SK-N-SH (cell line): Measurements from ENCODE around the gene PRKD2. TPM values are rescaled to one million over a fixed set of nuclear protein-coding genes. Genes with fewer than 3 reads are reported as not detected.

Experiments
- CTCF ChIA-PET: fragments of 300-600, 350-600 bp; formaldehyde crosslinking; extraction: SDS; loops from one replicate; lab custom pipeline; 2021; lab: Yijun Ruan, JAX
- POLR2A ChIA-PET: fragments of 350-600 bp; sonication (Branson Sonifier 250); formaldehyde crosslinking; extraction: SDS; loops from one replicate; lab custom pipeline; 2020; ENCODE audit warnings: antibody characterized with exemption, inconsistent platforms; lab: Yijun Ruan, JAX
- DNase-seq: peaks from one replicate; pipeline ENCODE4 v3.0.0; 2012
- H2AFZ ChIP-seq: fragments of 200-600 bp; sonication (generic); 2 replicates; pipeline ENCODE4 v1.8.1; 2016; ENCODE audit warnings: antibody characterized with exemption, mild to moderate bottlenecking, low read depth
- H3F3A ChIP-seq: fragments of 200-600 bp; sonication (generic); replicated peaks from 2 replicates; pipeline ENCODE3; 2016; ENCODE audit warnings: antibody characterized with exemption, mild to moderate bottlenecking; ENCODE audit not compliant: insufficient read depth
- H3K27ac ChIP-seq, 2 experiments: fragments of 200-500 bp in 1 of 2; fragments of 200-600 bp in 1 of 2; sonication (Bioruptor generic) in 1 of 2; sonication (generic), shearing (Covaris generic) in 1 of 2; 2 replicates each; pipeline versions ENCODE4 v1.5.1 to v1.6.1; 2014 to 2016; ENCODE audit warnings: low read depth in 2 of 2, inconsistent platforms in 1 of 2, low read length in 1 of 2, mild to moderate bottlenecking in 1 of 2, mixed read lengths in 1 of 2
- H3K27me3 ChIP-seq: fragments of 200-600 bp; sonication (generic), shearing (Covaris generic); 2 replicates; pipeline ENCODE4 v1.6.1; 2016; ENCODE audit warnings: mixed run types; ENCODE audit not compliant: insufficient read depth
- H3K36me3 ChIP-seq, 2 experiments: fragments of 200-500 bp in 1 of 2; fragments of 200-600 bp in 1 of 2; sonication (Bioruptor generic) in 1 of 2; sonication (generic) in 1 of 2; replicated peaks in 1 of 2; 2 replicates each; pipeline versions ENCODE3 to v1.5.1; 2014 to 2016; ENCODE audit warnings: low read length in 1 of 2, mild to moderate bottlenecking in 1 of 2; ENCODE audit not compliant: insufficient read depth in 2 of 2, control insufficient read depth in 1 of 2
- H3K4me1 ChIP-seq, 2 experiments: fragments of 200-500 bp in 1 of 2; fragments of 200-600 bp in 1 of 2; sonication (Bioruptor generic) in 1 of 2; sonication (generic), shearing (Covaris generic) in 1 of 2; 2 replicates each; pipeline versions ENCODE4 v1.5.1 to v1.6.1; 2014 to 2016; ENCODE audit warnings: low read depth in 1 of 2, low read length in 1 of 2, mixed run types in 1 of 2; ENCODE audit not compliant: insufficient read depth in 2 of 2, control insufficient read depth in 1 of 2
- H3K4me2 ChIP-seq: fragments of 200-600 bp; sonication (generic), shearing (Covaris generic); 2 replicates; pipeline ENCODE4 v1.6.1; 2017; ENCODE audit warnings: mixed run types
- H3K4me3 ChIP-seq, 2 experiments: fragments of 200-500 bp in 1 of 2; fragments of 200-600 bp in 1 of 2; sonication (Bioruptor generic) in 1 of 2; sonication (generic), shearing (Covaris generic) in 1 of 2; 2 replicates each; pipeline versions ENCODE4 v1.5.1 to v1.8.1; 2014 to 2016; ENCODE audit warnings: low read depth in 2 of 2, inconsistent platforms in 1 of 2, low read length in 1 of 2, mild to moderate bottlenecking in 1 of 2, mixed read lengths in 1 of 2, moderate library complexity in 1 of 2
- H3K79me2 ChIP-seq: fragments of 200-600 bp; sonication (generic); 2 replicates; pipeline ENCODE4 v1.8.1; 2017; ENCODE audit warnings: mild to moderate bottlenecking; ENCODE audit not compliant: insufficient read depth
- H3K9ac ChIP-seq: fragments of 200-600 bp; sonication (generic); 2 replicates; pipeline ENCODE4 v1.6.1; 2017; ENCODE audit warnings: mixed run types
- H3K9me2 ChIP-seq: fragments of 200-600 bp; sonication (generic); 2 replicates; pipeline ENCODE4 v1.6.1; 2017; ENCODE audit warnings: mixed run types
- H3K9me3 ChIP-seq: fragments of 200-600 bp; sonication (generic); 2 replicates; pipeline ENCODE4 v1.6.1; 2017; ENCODE audit warnings: mixed run types, mild to moderate bottlenecking, moderate library complexity
- H4K20me1 ChIP-seq: fragments of 200-600 bp; sonication (generic); 2 replicates; pipeline ENCODE4 v1.6.1; 2017; ENCODE audit warnings: mild to moderate bottlenecking, mixed run types; ENCODE audit not compliant: insufficient read depth
- ELF1 ChIP-seq: IDR thresholded peaks from 2 replicates; pipeline ENCODE4 v1.4.0; 2012
- EP300 ChIP-seq, 2 experiments: IDR thresholded peaks; 2 replicates each; pipeline versions ENCODE4 v1.4.0 to v1.6.1; 2012; ENCODE audit warnings: borderline replicate concordance in 1 of 2, low read depth in 1 of 2, low read length in 1 of 2
- EZH2phosphoT487 ChIP-seq: fragments of 200-600 bp; sonication (generic); IDR thresholded peaks from 2 replicates; pipeline ENCODE4 v1.6.1; 2017; ENCODE audit warnings: low read depth, mixed run types, mild to moderate bottlenecking, antibody characterized with exemption, moderate library complexity, borderline replicate concordance
- FOSL2 ChIP-seq: IDR thresholded peaks from 2 replicates; pipeline ENCODE4 v1.4.0; 2012; ENCODE audit warnings: low read depth, mild to moderate bottlenecking, moderate library complexity, borderline replicate concordance
- FOXJ3 ChIP-seq: sonication (generic); formaldehyde crosslinking; IDR thresholded peaks from 2 replicates; pipeline ENCODE4 v1.5.1; 2020; ENCODE audit warnings: mild to moderate bottlenecking, missing genetic modification reagents
- GABPA ChIP-seq: IDR thresholded peaks from 2 replicates; pipeline ENCODE4 v1.4.0; 2012; ENCODE audit warnings: low read depth, mild to moderate bottlenecking
- MXI1 ChIP-seq: IDR thresholded peaks from 2 replicates; pipeline ENCODE4 v1.6.1; 2012; ENCODE audit warnings: mild to moderate bottlenecking, low read depth, low read length, improper control_type of control experiment
- NFIC ChIP-seq: IDR thresholded peaks from 2 replicates; pipeline ENCODE4 v1.4.0; 2012; ENCODE audit warnings: borderline replicate concordance
- NRF1 ChIP-seq: IDR thresholded peaks from 2 replicates; pipeline ENCODE4 v1.6.1; 2012; ENCODE audit warnings: low read depth, mild to moderate bottlenecking, low read length
- PBX3 ChIP-seq: IDR thresholded peaks from 2 replicates; pipeline ENCODE4; 2012
- POLR2AphosphoS5 ChIP-seq: IDR thresholded peaks from 2 replicates; pipeline ENCODE4 v1.6.1; 2012; ENCODE audit warnings: low read depth, low read length
- REST ChIP-seq: IDR thresholded peaks from 2 replicates; pipeline ENCODE4 v1.6.1; 2012; ENCODE audit warnings: mild to moderate bottlenecking, low read depth, low read length, moderate library complexity
- SIN3A ChIP-seq: IDR thresholded peaks from 2 replicates; pipeline ENCODE4 v1.6.1; 2012; ENCODE audit warnings: low read depth, mild to moderate bottlenecking, low read length, moderate library complexity, borderline replicate concordance
- TAF1 ChIP-seq: IDR thresholded peaks from 2 replicates; pipeline ENCODE4 v1.6.1; 2012; ENCODE audit warnings: low read depth, mild to moderate bottlenecking, low read length, moderate library complexity, borderline replicate concordance
- USF2 ChIP-seq: fragments of 150-350 bp; IDR thresholded peaks from 2 replicates; pipeline ENCODE4 v1.6.1; 2017; ENCODE audit warnings: antibody characterized with exemption, low read length, low read depth, borderline replicate concordance
- ZBTB33 ChIP-seq: IDR thresholded peaks from 2 replicates; pipeline ENCODE4 v1.4.0; 2012; ENCODE audit warnings: low read depth, borderline replicate concordance
- WGBS: methylation state at CpG from one replicate; pipeline ENCODE4 v1.1.6; 2017; ENCODE audit warnings: low lambda C conversion rate; 5-methylcytosine and 5-hydroxymethylcytosine counted together
- polyA plus RNA-seq, 3 experiments: library from polyadenylated mRNA; depleted of rRNA; stranded (reverse); fragments of >200 nt; gene quantifications; 2 replicates each; pipeline ENCODE4 v1.2.3, GENCODE V29; 2012
- TF ChIP-seq, protein P1 (sequence below): IDR thresholded peaks from 2 replicates; pipeline ENCODE4 v1.4.0; 2012; ENCODE audit warnings: low read depth
- TF ChIP-seq, protein P2 (sequence below): fragments of 150-350 bp; IDR thresholded peaks from 2 replicates; pipeline ENCODE4 v1.6.1; 2016; ENCODE audit warnings: mild to moderate bottlenecking, low read depth, low read length

The PRKD2 gene
- polyA plus RNA-seq, 1 of the 3 experiments (the other 2 are of a cell fraction), result 21.4 TPM

GRCh38 chr19:46668662-46669061 is 48.3 kb downstream of the PRKD2 start:
- no peak overlapping the region for H2AFZ ChIP-seq
- H3K36me3 ChIP-seq, result no peaks in the 10 kb centered on the region
- H3F3A ChIP-seq, result peaks cover 20% of the 10 kb centered on the region
- no peak for DNase-seq
- no peaks in the 10 kb centered on the region for H3K79me2 ChIP-seq
- no peaks in the 10 kb centered on the region for H3K9me2 ChIP-seq
- POLR2A ChIA-PET, result no interaction called here
- H3K9me3 ChIP-seq, result no peaks in the 10 kb centered on the region
- no peaks in the 10 kb centered on the region for H4K20me1 ChIP-seq
- TF ChIP-seq TAF1 (no peak), ZBTB33 (no peak), MXI1 (no peak), USF2 (no peak), GABPA (no peak), EZH2phosphoT487 (no peak), POLR2AphosphoS5 (no peak), NFIC (no peak), FOSL2 (no peak), SIN3A (no peak)
- TF ChIP-seq, protein P1, sequence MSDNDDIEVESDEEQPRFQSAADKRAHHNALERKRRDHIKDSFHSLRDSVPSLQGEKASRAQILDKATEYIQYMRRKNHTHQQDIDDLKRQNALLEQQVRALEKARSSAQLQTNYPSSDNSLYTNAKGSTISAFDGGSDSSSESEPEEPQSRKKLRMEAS, result no peak
- TF ChIP-seq, protein P2, sequence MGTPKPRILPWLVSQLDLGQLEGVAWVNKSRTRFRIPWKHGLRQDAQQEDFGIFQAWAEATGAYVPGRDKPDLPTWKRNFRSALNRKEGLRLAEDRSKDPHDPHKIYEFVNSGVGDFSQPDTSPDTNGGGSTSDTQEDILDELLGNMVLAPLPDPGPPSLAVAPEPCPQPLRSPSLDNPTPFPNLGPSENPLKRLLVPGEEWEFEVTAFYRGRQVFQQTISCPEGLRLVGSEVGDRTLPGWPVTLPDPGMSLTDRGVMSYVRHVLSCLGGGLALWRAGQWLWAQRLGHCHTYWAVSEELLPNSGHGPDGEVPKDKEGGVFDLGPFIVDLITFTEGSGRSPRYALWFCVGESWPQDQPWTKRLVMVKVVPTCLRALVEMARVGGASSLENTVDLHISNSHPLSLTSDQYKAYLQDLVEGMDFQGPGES, result no peak
- H3K4me1 ChIP-seq, result peaks cover 3 to 7% of the 10 kb centered on the region in 2 experiments; a peak in 2 of 4 replicates
- no peak overlapping the region for H3K4me3 ChIP-seq
- no peak overlapping the region for H3K9ac ChIP-seq
- H3K27me3 ChIP-seq, result no peaks in the 10 kb centered on the region
- no peak overlapping the region for H3K4me2 ChIP-seq
- H3K27ac ChIP-seq, result no peak overlapping the region
- WGBS, result 80% methylated on average over 3 of the region's 3 CpGs
- CTCF ChIA-PET, result interaction anchor here (0.8 kb wide), 1 partner anchor 55 kb away, joined by 3 read pairs; no protein-coding TSS in a partner anchor

- H3K79me2 ChIP-seq, result no peaks in the 10 kb centered on the region
- no peaks in the 10 kb centered on the region for H3K9me3 ChIP-seq
- no peak overlapping the region for H3K9ac ChIP-seq
- no peak overlapping the region for H3K4me3 ChIP-seq
- H2AFZ ChIP-seq, result no peak overlapping the region
- CTCF ChIA-PET, result interaction anchor here (1.2 to 9.5 kb wide), 3 partner anchors 39 to 64 kb away, joined by 3 to 471 read pairs (median 32); partner anchors contain the start of gene CALM3
- WGBS, result 76% methylated on average over 8 of the region's 8 CpGs
- no peak overlapping the region for H3K4me2 ChIP-seq
- no peak for DNase-seq
- H3K4me1 ChIP-seq, result peaks cover 0 to 9% of the 10 kb centered on the region in 2 experiments; a peak in 1 of 4 replicates
- POLR2A ChIA-PET, result no interaction called here
- H3K27me3 ChIP-seq, result no peaks in the 10 kb centered on the region
- H3K9me2 ChIP-seq, result no peaks in the 10 kb centered on the region
- no peaks in the 10 kb centered on the region for H4K20me1 ChIP-seq
- peaks cover 17% of the 10 kb centered on the region for H3F3A ChIP-seq
- H3K27ac ChIP-seq, result peak overlapping the region in 1 of 2 experiments; percentile 54; a peak in 2 of 4 replicates
- H3K36me3 ChIP-seq, result no peaks in the 10 kb centered on the region
- no peak for TF ChIP-seq REST
- TF ChIP-seq MXI1, result peak; percentile 41; the same call in 1 of the 2 replicates
- no peak for TF ChIP-seq FOXJ3 (CRISPR knock-in tag)
- TF ChIP-seq TAF1, result no peak
- TF ChIP-seq NRF1, result no peak
- TF ChIP-seq ELF1, result no peak
- peak in 1 of 2 experiments; percentile 60; a peak in 1 of 4 replicates for TF ChIP-seq EP300 (IDR thresholded peaks at IDR 0.05; ENCODE audit: borderline replicate concordance in 1 of 2, low read depth in 1 of 2, low read length in 1 of 2)
- no peak for TF ChIP-seq POLR2AphosphoS5
- TF ChIP-seq PBX3, result no peak
These were observed 51.8 kb downstream of the PRKD2 start for GRCh38 chr19:46665072-46665471.
